Activated CD4-positive, alpha-beta T cell treated with anti-CD3 and anti-CD28 coated beads for 4 hours (primary cell): ENCODE data around the gene PRMT6.
A peak's percentile ranks its signal among the peaks of the same experiment; 100 is the strongest.
"Not testable (repeated sequence)": the region's sequence is repeated elsewhere in the genome, so short reads cannot be mapped to it uniquely, and the experiment has no call there.

Experiments
- DNase-seq, 2 donors: peaks; one replicate each; pipeline ENCODE4 v3.0.0-alpha.2; 2020

PRMT6 gene

GRCh38 chr1:107056426-107057196, at the start of gene PRMT6:
Gene PRMT6 (plus strand): TSS chr1:107056674. CDS start chr1:107056716, 42 bp downstream.
- DNase-seq = peak; percentile 74 to 81

DNA sequence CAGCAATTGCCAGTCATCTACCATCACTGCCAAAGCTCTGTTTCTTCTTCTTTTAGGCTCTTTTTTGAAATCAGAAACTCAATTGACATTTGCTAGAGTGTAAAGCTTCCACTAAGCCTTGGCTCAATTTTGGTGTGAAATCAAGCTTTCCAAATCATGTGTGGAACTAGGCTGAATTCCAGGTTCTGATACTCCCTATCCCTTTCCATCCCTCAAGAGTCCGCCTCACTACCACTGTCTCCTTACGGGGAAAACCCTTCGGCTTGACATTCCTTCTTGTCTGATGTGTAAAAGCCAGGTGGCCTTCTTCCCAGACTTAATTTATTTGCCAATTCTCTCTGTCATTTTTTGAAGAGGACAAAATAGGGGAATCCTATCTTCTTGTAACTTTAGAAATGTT, 47.2 kb upstream of the PRMT6 start:
- DNase-seq = no peak

DNA sequence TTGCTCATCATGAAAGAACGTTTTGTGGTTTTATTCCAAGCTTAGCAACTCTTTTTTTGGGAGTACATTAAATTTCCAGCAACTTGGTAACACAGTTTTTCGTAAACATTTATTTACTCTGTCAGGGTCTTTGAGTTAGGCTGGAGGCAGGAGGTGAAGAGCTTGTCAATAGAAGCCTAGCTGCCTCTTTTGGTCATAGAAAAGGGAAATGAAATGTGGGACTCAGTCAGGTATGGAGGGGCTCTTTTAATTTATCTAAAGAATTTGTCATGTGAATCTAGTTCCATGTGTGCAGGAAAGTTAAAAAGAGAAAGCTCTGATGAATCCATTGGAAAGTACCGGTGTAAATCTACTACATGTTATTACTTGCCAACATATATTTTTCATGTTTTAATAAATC, 45.9 kb upstream of the PRMT6 start:
- DNase-seq = no peak

- no peak for DNase-seq
Measured at GRCh38 chr1:107016376-107016978, 40.0 kb upstream of the PRMT6 start.

DNA sequence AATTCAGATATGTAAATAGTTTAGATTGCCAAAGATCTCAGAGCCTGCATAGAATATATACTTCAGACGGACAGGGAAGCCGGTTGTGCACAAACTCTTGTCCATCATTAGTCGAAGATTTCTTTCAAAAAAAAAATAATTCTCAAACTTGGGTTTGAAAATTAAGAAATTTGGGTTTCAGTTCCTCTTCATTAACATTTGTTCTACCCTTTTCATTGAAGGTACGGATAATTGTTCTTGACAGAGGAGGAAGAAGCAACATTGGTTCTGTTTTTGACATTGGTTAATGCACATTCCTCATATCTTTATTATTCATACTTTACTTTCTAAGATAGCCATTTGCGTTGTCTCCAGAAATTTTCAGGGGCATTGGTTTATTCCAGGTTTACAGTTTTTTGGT, 38.0 kb upstream of the PRMT6 start:
- no peak for DNase-seq

DNA sequence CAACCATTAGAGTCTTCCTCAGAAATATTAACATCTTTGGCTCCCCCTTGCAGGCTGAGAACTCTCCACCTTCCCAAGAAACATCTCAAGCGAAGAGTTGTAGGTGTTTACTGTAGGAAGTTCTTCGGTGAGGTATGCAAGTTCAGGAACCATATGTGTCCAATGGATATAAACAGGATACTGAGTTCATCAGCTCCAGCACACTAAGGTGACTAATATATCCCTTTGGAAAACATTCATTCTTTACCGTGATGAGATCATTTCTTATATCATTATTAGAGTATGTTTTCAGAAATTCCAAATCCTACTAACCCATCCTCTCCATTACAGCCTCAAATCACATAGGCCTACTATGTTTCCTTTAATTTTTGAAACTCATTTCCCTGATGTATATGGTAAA, 37.3 kb upstream of the PRMT6 start:
- no peak for DNase-seq

DNA sequence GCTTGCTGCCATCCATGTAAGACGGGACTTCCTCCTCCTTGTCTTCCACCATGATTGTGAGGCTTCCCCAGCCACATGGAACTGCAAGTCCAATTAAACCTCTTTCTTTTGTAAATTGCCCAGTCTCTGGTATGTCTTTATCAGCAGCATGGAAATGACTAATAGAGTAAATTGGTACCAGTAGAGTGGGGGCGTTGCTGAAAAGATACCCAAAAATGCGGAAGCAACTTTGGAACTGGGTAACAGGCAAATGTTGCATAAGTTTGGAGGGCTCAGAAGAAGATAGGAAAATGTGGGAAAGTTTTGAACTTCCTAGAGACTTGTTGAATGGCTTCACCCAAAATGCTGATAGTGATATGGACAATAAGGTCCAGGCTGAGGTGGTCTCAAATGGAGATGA, 17.6 kb upstream of the PRMT6 start:
- not testable (repeated sequence) for DNase-seq

DNA sequence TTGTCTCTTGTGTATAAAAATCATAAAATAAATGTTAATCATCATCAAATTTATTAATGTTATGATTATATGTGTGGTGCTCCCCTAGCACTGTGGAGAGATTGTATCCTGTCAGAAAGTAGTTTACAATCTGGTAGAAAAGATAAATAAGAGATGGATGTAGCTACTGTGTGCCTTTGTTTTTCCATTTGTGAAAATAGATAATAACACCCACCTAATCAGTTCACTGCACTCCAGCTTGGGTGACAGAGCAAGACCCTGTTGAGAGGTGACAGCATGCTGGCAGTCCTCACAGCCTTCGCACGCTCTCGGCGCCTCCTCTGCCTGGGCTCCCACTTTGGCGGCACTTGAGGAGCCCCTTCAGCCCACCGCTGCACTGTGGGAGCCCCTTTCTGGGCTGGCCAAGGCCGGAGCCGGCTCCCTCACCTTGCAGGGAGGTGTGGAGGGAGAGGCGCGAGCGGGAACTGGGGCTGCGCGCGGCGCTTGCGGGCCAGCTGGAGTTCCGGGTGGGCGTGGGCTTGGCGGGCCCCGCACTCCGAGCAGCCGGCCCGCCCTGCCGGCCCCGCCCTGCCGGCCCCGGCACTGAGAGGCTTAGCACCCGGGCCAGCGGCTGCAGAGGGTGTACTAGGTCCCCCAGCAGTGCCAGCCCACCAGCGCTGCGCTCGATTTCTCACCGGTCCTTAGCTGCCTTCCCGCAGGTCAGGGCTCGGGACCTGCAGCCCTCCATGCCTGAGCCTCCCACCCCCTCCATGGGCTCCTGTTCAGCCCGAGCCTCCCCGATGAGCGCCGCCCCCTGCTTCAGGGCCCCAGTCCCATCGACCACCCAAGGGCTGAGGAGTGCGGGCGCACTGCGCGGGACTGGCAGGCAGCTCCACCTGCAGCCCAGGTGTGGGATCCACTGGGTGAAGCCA, 11.9 kb upstream of the PRMT6 start:
- DNase-seq = not testable (repeated sequence)

GRCh38 chr1:107047602-107048001, 8.9 kb upstream of the PRMT6 start:
- DNase-seq = no peak

DNA sequence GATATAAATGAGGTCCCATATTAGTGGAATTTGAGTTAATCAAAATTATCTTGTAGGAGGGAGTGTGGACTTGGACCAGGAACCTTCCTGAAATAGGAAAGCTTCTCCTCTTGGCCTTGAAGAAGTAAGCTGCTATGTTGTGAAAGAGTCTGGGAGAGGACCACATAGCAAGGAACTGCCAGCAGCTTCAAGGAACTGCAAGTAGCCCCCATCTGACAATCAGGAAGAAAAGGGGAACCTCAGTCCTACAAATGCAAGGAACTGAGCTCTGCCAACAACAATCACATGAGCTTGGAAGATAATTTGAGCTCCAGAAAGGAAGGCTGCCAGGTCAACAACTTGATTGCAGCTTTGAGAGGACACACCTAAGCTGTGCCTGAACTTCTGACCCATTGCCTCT, 8.2 kb upstream of the PRMT6 start:
- DNase-seq = no peak

GRCh38 chr1:107051266-107051665, 5.2 kb upstream of the PRMT6 start:
- DNase-seq = no peak

GRCh38 chr1:107055919-107056425, 502 bp upstream of the PRMT6 start:
- DNase-seq = not testable (repeated sequence)

- peak; percentile 25 to 43 for DNase-seq
Measured at GRCh38 chr1:107057197-107058133, 991 bp downstream of the PRMT6 start.

GRCh38 chr1:107058245-107059032, 2.0 kb downstream of the PRMT6 start:
- no peak for DNase-seq

DNA sequence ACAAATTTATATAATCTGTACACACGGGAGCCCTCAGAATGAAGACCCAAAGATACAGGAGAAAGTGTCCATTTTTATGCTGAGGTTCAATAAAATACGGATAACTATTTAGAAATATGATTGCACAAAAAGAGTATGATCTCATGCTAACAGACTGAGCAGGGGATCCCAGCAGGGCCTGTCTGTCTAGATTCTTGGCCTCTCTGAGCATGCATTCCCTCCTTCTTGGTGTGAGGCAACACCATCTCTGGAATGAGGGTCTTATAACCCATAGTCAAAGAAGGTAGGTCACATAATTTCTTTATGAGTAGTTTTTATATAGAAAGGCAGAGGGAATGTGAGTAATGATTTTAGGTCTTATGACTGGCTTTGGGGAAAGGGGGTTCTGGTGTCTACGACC, 5.4 kb downstream of the PRMT6 start:
- no peak for DNase-seq

DNA sequence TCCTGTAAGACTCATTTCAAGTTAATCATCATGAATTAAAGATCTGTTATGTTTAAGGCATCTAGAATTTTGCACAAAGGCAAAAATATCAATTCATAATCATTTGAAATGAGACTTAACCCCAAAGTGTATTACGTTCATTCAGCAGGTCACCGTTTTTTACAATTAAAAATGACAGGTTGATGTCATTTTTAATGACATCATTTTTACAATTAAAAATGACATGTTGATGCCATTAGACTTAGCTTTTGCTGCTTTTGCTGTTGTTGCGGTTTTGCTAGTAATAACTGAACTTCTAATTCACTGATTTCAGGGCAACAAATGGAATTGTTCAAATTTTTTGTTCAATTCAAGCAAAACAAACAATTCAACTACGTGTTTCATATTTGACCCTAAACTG, 17.0 kb downstream of the PRMT6 start:
- DNase-seq = no peak

DNA sequence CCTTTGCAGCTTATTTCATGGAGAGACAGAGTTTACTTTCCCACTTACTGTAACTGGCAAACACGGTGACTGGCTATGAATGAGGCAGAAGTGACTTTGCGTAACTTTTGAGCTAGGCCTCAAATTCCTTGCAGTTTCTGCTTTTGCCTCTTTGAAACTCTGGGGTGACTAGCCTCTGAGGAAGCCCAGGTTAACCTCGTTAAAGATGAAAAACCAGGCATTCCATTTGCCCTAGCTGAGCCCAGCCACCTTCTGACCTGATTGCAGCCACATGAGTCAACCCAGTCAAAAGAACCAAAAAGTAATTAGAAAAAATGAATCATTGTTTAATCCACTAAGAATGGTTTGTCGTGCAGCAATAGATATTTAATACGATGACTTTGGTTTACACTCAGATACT, 20.4 kb downstream of the PRMT6 start:
- DNase-seq = no peak

GRCh38 chr1:107079249-107079648, 22.8 kb downstream of the PRMT6 start:
- no peak for DNase-seq

DNA sequence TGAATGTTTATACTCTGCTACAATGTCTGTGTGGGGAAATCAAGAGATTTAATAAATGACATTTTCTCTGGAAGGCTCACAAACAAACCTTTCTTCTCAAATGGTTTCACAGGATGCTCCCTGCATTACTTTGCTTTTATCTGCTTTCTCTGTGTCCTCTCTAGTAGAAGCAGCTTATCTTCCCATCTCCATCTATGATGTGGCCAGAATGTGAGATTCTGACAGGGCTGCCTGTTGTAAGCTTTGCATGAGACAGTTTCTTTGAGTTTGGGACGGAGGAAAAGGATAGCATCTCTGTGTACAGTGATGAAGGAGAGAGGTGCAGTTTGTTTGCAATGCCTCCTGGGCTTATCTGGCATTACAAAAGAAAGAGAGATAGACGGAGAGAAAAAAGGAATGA, 24.6 kb downstream of the PRMT6 start:
- no peak for DNase-seq

GRCh38 chr1:107091418-107091817, 34.9 kb downstream of the PRMT6 start:
- DNase-seq = no peak

- DNase-seq = not testable (repeated sequence)
Measured at GRCh38 chr1:107093395-107093794, 36.9 kb downstream of the PRMT6 start.
